NCI-H2196 (cell line): ENCODE data around the gene CD300A.
"Not testable (repeated sequence)": the region's sequence is repeated elsewhere in the genome, so short reads cannot be mapped to it uniquely, and the experiment has no call there.

Experiments used
- DNase-seq: peaks from one replicate; lab custom pipeline; 2025; ENCODE audit not compliant: unreplicated experiment; lab: John Stamatoyannopoulos, UW

The CD300A gene

GRCh38 chr17:74516561-74517328 is 50.3 kb downstream of the CD300A start:
- DNase-seq, result no peak

- not testable (repeated sequence) for DNase-seq
Observed at GRCh38 chr17:74518413-74518981, 52.1 kb downstream of the CD300A start.

- no peak for DNase-seq
Observed at GRCh38 chr17:74520016-74520434, 53.6 kb downstream of the CD300A start.

GRCh38 chr17:74520790-74521480 is 54.5 kb downstream of the CD300A start:
- DNase-seq, result no peak

- DNase-seq, result no peak
Observed at GRCh38 chr17:74521701-74522201, 55.3 kb downstream of the CD300A start.

GRCh38 chr17:74522381-74523105 is 56.1 kb downstream of the CD300A start:
- DNase-seq, result no peak

GRCh38 chr17:74523308-74523707 is 56.9 kb downstream of the CD300A start:
- no peak for DNase-seq

GRCh38 chr17:74524653-74525464 is 58.4 kb downstream of the CD300A start:
- no peak for DNase-seq

GRCh38 chr17:74525465-74525725 is 59.0 kb downstream of the CD300A start:
- no peak for DNase-seq

- no peak for DNase-seq
Observed at GRCh38 chr17:74525781-74526288, 59.4 kb downstream of the CD300A start.

GRCh38 chr17:74526681-74527080 is 60.2 kb downstream of the CD300A start:
- no peak for DNase-seq

- no peak for DNase-seq
Observed at GRCh38 chr17:74527081-74527480, 60.6 kb downstream of the CD300A start.

GRCh38 chr17:74527756-74528155 is 61.3 kb downstream of the CD300A start:
- DNase-seq, result no peak

GRCh38 chr17:74528491-74529199 is 62.2 kb downstream of the CD300A start:
- no peak for DNase-seq

GRCh38 chr17:74529243-74529642 is 62.8 kb downstream of the CD300A start:
- DNase-seq, result no peak

- DNase-seq, result no peak
Observed at GRCh38 chr17:74530831-74531150, 64.4 kb downstream of the CD300A start.

- no peak for DNase-seq
Observed at GRCh38 chr17:74531231-74531761, 64.9 kb downstream of the CD300A start, which contains the start of gene CD300LB. Gene CD300LB (minus strand): TSS chr17:74531475. CDS start chr17:74531350, 125 bp downstream.

GRCh38 chr17:74532115-74532514 is 65.7 kb downstream of the CD300A start:
- DNase-seq, result no peak
